ENCODE measurements around the gene ERC1. TPM values are rescaled to one million over a fixed set of nuclear protein-coding genes. Genes with fewer than 3 reads are reported as not detected.

The ERC1 gene
- total RNA-seq, 1 experiment from 2014 or later, result 31.5 TPM

- no peak for DNase-seq
- Histone ChIP-seq H3K27ac (no peak overlapping the region), H3K9me3 (replicated peaks) (no peaks in the 10 kb centered on the region; the same call in 1 of the 2 replicates), H3K27me3 (no peaks in the 10 kb centered on the region), H3K4me1 (no peaks in the 10 kb centered on the region), H3K4me3 (no peak overlapping the region), H3K36me3 (peaks cover 3% of the 10 kb centered on the region; the same call in 1 of the 2 replicates)
Measured at GRCh38 chr12:1466481-1467154, 475.6 kb downstream of the ERC1 start.

- no peak for DNase-seq
- H3K27ac ChIP-seq, result no peak overlapping the region
- H3K27me3 ChIP-seq, result no peaks in the 10 kb centered on the region
- peaks cover 2% of the 10 kb centered on the region for H3K4me1 ChIP-seq
- no peaks in the 10 kb centered on the region for H3K36me3 ChIP-seq
- no peak overlapping the region for H3K4me3 ChIP-seq
- no peaks in the 10 kb centered on the region for H3K9me3 ChIP-seq (replicated peaks)
Measured at GRCh38 chr12:1467710-1468109, 476.7 kb downstream of the ERC1 start.

- Histone ChIP-seq H3K27me3 (no peaks in the 10 kb centered on the region), H3K36me3 (no peaks in the 10 kb centered on the region), H3K4me3 (no peak overlapping the region), H3K9me3 (replicated peaks) (no peaks in the 10 kb centered on the region), H3K27ac (no peak overlapping the region), H3K4me1 (peaks cover 9% of the 10 kb centered on the region)
- no peak for DNase-seq
Measured at GRCh38 chr12:1469070-1469469, 478.0 kb downstream of the ERC1 start.

- Histone ChIP-seq H3K4me1 (peaks cover 12% of the 10 kb centered on the region), H3K4me3 (no peak overlapping the region), H3K36me3 (no peaks in the 10 kb centered on the region), H3K27me3 (no peaks in the 10 kb centered on the region), H3K9me3 (replicated peaks) (no peaks in the 10 kb centered on the region), H3K27ac (no peak overlapping the region)
- DNase-seq, result no peak
Measured at GRCh38 chr12:1470051-1470450, 479.0 kb downstream of the ERC1 start.

GRCh38 chr12:1471224-1471623, 480.2 kb downstream of the ERC1 start:
- no peak for DNase-seq
- Histone ChIP-seq H3K36me3 (no peaks in the 10 kb centered on the region), H3K4me1 (peaks cover 19% of the 10 kb centered on the region), H3K27me3 (no peaks in the 10 kb centered on the region), H3K9me3 (replicated peaks) (no peaks in the 10 kb centered on the region), H3K27ac (no peak overlapping the region), H3K4me3 (no peak overlapping the region)

- Histone ChIP-seq H3K36me3 (no peaks in the 10 kb centered on the region), H3K4me3 (peak overlapping the region; percentile 11), H3K27ac (peak overlapping the region; percentile 79), H3K9me3 (replicated peaks) (no peaks in the 10 kb centered on the region), H3K27me3 (no peaks in the 10 kb centered on the region), H3K4me1 (peaks cover 19% of the 10 kb centered on the region)
- DNase-seq, result peak; percentile 59 to 60
Measured at GRCh38 chr12:1473418-1473817, 482.4 kb downstream of the ERC1 start.

GRCh38 chr12:1474041-1474573, 483.1 kb downstream of the ERC1 start:
- H3K27ac ChIP-seq, result peak overlapping the region; percentile 79
- no peaks in the 10 kb centered on the region for H3K36me3 ChIP-seq
- peak overlapping the region; percentile 11 for H3K4me3 ChIP-seq
- DNase-seq, result peak; percentile 68 to 76
- no peaks in the 10 kb centered on the region for H3K9me3 ChIP-seq (replicated peaks)
- H3K27me3 ChIP-seq, result no peaks in the 10 kb centered on the region
- H3K4me1 ChIP-seq, result peaks cover 19% of the 10 kb centered on the region

GRCh38 chr12:1474574-1475153, 483.6 kb downstream of the ERC1 start:
- no peaks in the 10 kb centered on the region for H3K9me3 ChIP-seq (replicated peaks)
- H3K27me3 ChIP-seq, result no peaks in the 10 kb centered on the region
- peak overlapping the region; percentile 79 for H3K27ac ChIP-seq
- peaks cover 19% of the 10 kb centered on the region for H3K4me1 ChIP-seq
- DNase-seq, result peak; percentile 53 to 68
- H3K36me3 ChIP-seq, result no peaks in the 10 kb centered on the region
- H3K4me3 ChIP-seq, result peak overlapping the region; percentile 11

- Histone ChIP-seq H3K36me3 (no peaks in the 10 kb centered on the region), H3K4me1 (peaks cover 17% of the 10 kb centered on the region), H3K4me3 (no peak overlapping the region), H3K27ac (no peak overlapping the region), H3K9me3 (replicated peaks) (no peaks in the 10 kb centered on the region), H3K27me3 (no peaks in the 10 kb centered on the region)
- no peak for DNase-seq
Measured at GRCh38 chr12:1479645-1480044, 488.6 kb downstream of the ERC1 start.

- peak overlapping the region; percentile 76 for H3K27ac ChIP-seq
- peak overlapping the region; percentile 23; the same call in 1 of the 2 replicates for H3K4me3 ChIP-seq
- no peaks in the 10 kb centered on the region for H3K36me3 ChIP-seq
- peak in 1 of 2 experiments; percentile 55 for DNase-seq
- peaks cover 7% of the 10 kb centered on the region for H3K4me1 ChIP-seq
- H3K27me3 ChIP-seq, result no peaks in the 10 kb centered on the region
- no peaks in the 10 kb centered on the region for H3K9me3 ChIP-seq (replicated peaks)
Measured at GRCh38 chr12:1481326-1481725, 490.3 kb downstream of the ERC1 start.

GRCh38 chr12:1481906-1482305, 490.9 kb downstream of the ERC1 start:
- H3K4me3 ChIP-seq, result peak overlapping the region; percentile 23; the same call in 1 of the 2 replicates
- H3K36me3 ChIP-seq, result no peaks in the 10 kb centered on the region
- H3K4me1 ChIP-seq, result peaks cover 7% of the 10 kb centered on the region
- H3K9me3 ChIP-seq (replicated peaks), result no peaks in the 10 kb centered on the region
- peak overlapping the region; percentile 76 for H3K27ac ChIP-seq
- no peaks in the 10 kb centered on the region for H3K27me3 ChIP-seq
- peak in 1 of 2 experiments; percentile 29 for DNase-seq

- H3K4me1 ChIP-seq, result peaks cover 12% of the 10 kb centered on the region
- no peak for DNase-seq
- no peaks in the 10 kb centered on the region for H3K27me3 ChIP-seq
- H3K27ac ChIP-seq, result no peak overlapping the region
- no peaks in the 10 kb centered on the region for H3K9me3 ChIP-seq (replicated peaks)
- peaks cover 10% of the 10 kb centered on the region; the same call in 1 of the 2 replicates for H3K36me3 ChIP-seq
- no peak overlapping the region for H3K4me3 ChIP-seq
Measured at GRCh38 chr12:1488908-1489381, 497.9 kb downstream of the ERC1 start.

GRCh38 chr12:1491983-1492697, 501.1 kb downstream of the ERC1 start:
- Histone ChIP-seq H3K4me3 (no peak overlapping the region), H3K27me3 (no peaks in the 10 kb centered on the region), H3K27ac (peak overlapping the region; percentile 28; the same call in 1 of the 2 replicates), H3K9me3 (replicated peaks) (no peaks in the 10 kb centered on the region), H3K4me1 (peaks cover 19% of the 10 kb centered on the region), H3K36me3 (peaks cover 10% of the 10 kb centered on the region; the same call in 1 of the 2 replicates)
- peak; percentile 73 to 74 for DNase-seq

GRCh38 chr12:1493781-1494565, 502.9 kb downstream of the ERC1 start:
- no peak overlapping the region for H3K27ac ChIP-seq
- peaks cover 19% of the 10 kb centered on the region for H3K4me1 ChIP-seq
- DNase-seq, result no peak
- no peaks in the 10 kb centered on the region for H3K9me3 ChIP-seq (replicated peaks)
- no peaks in the 10 kb centered on the region for H3K27me3 ChIP-seq
- H3K36me3 ChIP-seq, result peaks cover 10% of the 10 kb centered on the region; the same call in 1 of the 2 replicates
- no peak overlapping the region for H3K4me3 ChIP-seq
